Activated CD4-positive, alpha-beta memory T cell treated with anti-CD3 and anti-CD28 coated beads, Interleukin-2, amount 10 ng/mL, durations not matched to agents 7 days and 5 days (primary cell): ENCODE measurements around the gene KCNK3. TPM values are rescaled to one million over a fixed set of nuclear protein-coding genes. Genes with fewer than 3 reads are reported as not detected.
A peak's percentile ranks its signal among the peaks of the same experiment; 100 is the strongest.

ENCODE experiments used
- CTCF ChIA-PET: fragments of 350-600 bp; sonication (Branson Sonifier 250); formaldehyde crosslinking; loops from one replicate; lab custom pipeline; 2021; ENCODE audit warnings: antibody characterized with exemption, inconsistent platforms; lab: Charles Lee
- POLR2A ChIA-PET: fragments of 350-600 bp; sonication (Branson Sonifier 250); formaldehyde crosslinking; loops from one replicate; lab custom pipeline; 2021; ENCODE audit warnings: antibody characterized with exemption; lab: Charles Lee
- DNase-seq: peaks from one replicate; pipeline ENCODE4 v3.0.0-alpha.2; 2020
- H3K27ac Mint-ChIP-seq: one replicate; pipeline ENCODE4 v1.8.0; 2021; ENCODE audit warnings: mild to moderate bottlenecking, mixed read lengths
- H3K27me3 Mint-ChIP-seq: one replicate; pipeline ENCODE4 v1.8.0; 2021; ENCODE audit warnings: mixed read lengths
- H3K36me3 Mint-ChIP-seq: one replicate; pipeline ENCODE4 v1.8.0; 2021; ENCODE audit warnings: low read depth, mixed read lengths
- H3K4me1 Mint-ChIP-seq: one replicate; pipeline ENCODE4 v1.8.0; 2021; ENCODE audit warnings: mixed read lengths
- H3K4me3 Mint-ChIP-seq: one replicate; pipeline ENCODE4 v1.8.0; 2021; ENCODE audit warnings: mild to moderate bottlenecking, mixed read lengths
- H3K9me3 Mint-ChIP-seq: one replicate; pipeline ENCODE4 v1.8.0; 2021; ENCODE audit warnings: mixed read lengths
- total RNA-seq, 2 experiments: library from RNA; stranded (reverse); gene quantifications; one replicate each; pipeline ENCODE4 v1.2.3, GENCODE V29; 2021

The KCNK3 gene
- not detected for total RNA-seq

- peaks cover 57% of the 10 kb centered on the region for H3K27me3 Mint-ChIP-seq
- H3K36me3 Mint-ChIP-seq = no peaks in the 10 kb centered on the region
- no peak within 1 kb of the TSS for H3K27ac Mint-ChIP-seq
- ChIA-PET POLR2A (no interaction called here), CTCF (no interaction called here)
- H3K4me3 Mint-ChIP-seq = no peak within 1 kb of the TSS
- H3K9me3 Mint-ChIP-seq = no peaks in the 10 kb centered on the region
- peak; percentile 38 for DNase-seq
- H3K4me1 Mint-ChIP-seq = no peaks in the 10 kb centered on the region
Observed at GRCh38 chr2:26692279-26692896, at the start of gene KCNK3. Gene KCNK3 (plus strand): TSS chr2:26692722. CDS start chr2:26692876, 154 bp downstream.

- no peak for DNase-seq
- Mint-ChIP-seq H3K4me1 (no peaks in the 10 kb centered on the region), H3K9me3 (no peaks in the 10 kb centered on the region), H3K27ac (no peak overlapping the region), H3K27me3 (peaks cover 40% of the 10 kb centered on the region), H3K4me3 (no peak overlapping the region), H3K36me3 (no peaks in the 10 kb centered on the region)
- ChIA-PET CTCF (interaction anchor here (1.3 kb wide), 1 partner anchor 101 kb away, joined by 3 read pairs; no protein-coding TSS in a partner anchor), POLR2A (no interaction called here)
Observed at GRCh38 chr2:26644188-26644835, 48.2 kb upstream of the KCNK3 start.

- no peak for DNase-seq
- POLR2A ChIA-PET = no interaction called here
- Mint-ChIP-seq H3K9me3 (no peaks in the 10 kb centered on the region), H3K4me3 (no peak overlapping the region), H3K4me1 (no peaks in the 10 kb centered on the region), H3K36me3 (no peaks in the 10 kb centered on the region), H3K27me3 (peaks cover 39% of the 10 kb centered on the region), H3K27ac (no peak overlapping the region)
- CTCF ChIA-PET = no interaction called here
Observed at GRCh38 chr2:26645762-26646161, 46.8 kb upstream of the KCNK3 start.

GRCh38 chr2:26646986-26647672 is 45.4 kb upstream of the KCNK3 start:
- Mint-ChIP-seq H3K9me3 (no peaks in the 10 kb centered on the region), H3K4me3 (no peak overlapping the region), H3K27me3 (peaks cover 32% of the 10 kb centered on the region), H3K36me3 (no peaks in the 10 kb centered on the region), H3K27ac (no peak overlapping the region), H3K4me1 (no peaks in the 10 kb centered on the region)
- DNase-seq = no peak
- ChIA-PET POLR2A (no interaction called here), CTCF (no interaction called here)

- H3K4me1 Mint-ChIP-seq = no peaks in the 10 kb centered on the region
Observed at GRCh38 chr2:26647981-26648380, 44.5 kb upstream of the KCNK3 start.

GRCh38 chr2:26648516-26648915 is 44.0 kb upstream of the KCNK3 start:
- H3K9me3 Mint-ChIP-seq = no peaks in the 10 kb centered on the region
- ChIA-PET CTCF (no interaction called here), POLR2A (no interaction called here)
- peaks cover 40% of the 10 kb centered on the region for H3K27me3 Mint-ChIP-seq
- H3K36me3 Mint-ChIP-seq = no peaks in the 10 kb centered on the region
- no peak overlapping the region for H3K27ac Mint-ChIP-seq
- H3K4me3 Mint-ChIP-seq = no peak overlapping the region
- no peak for DNase-seq
- H3K4me1 Mint-ChIP-seq = no peaks in the 10 kb centered on the region

More at GRCh38 chr2:26647981-26648380, 44.5 kb upstream of the KCNK3 start:
- H3K4me3 Mint-ChIP-seq = no peak overlapping the region
- H3K36me3 Mint-ChIP-seq = no peaks in the 10 kb centered on the region
- POLR2A ChIA-PET = no interaction called here
- no peak overlapping the region for H3K27ac Mint-ChIP-seq
- CTCF ChIA-PET = no interaction called here
- DNase-seq = no peak
- H3K9me3 Mint-ChIP-seq = no peaks in the 10 kb centered on the region
- peaks cover 36% of the 10 kb centered on the region for H3K27me3 Mint-ChIP-seq

- no peak overlapping the region for H3K27ac Mint-ChIP-seq
- ChIA-PET POLR2A (no interaction called here), CTCF (no interaction called here)
- no peak overlapping the region for H3K4me3 Mint-ChIP-seq
- H3K36me3 Mint-ChIP-seq = no peaks in the 10 kb centered on the region
- no peak for DNase-seq
- no peaks in the 10 kb centered on the region for H3K9me3 Mint-ChIP-seq
- H3K27me3 Mint-ChIP-seq = peaks cover 35% of the 10 kb centered on the region
- H3K4me1 Mint-ChIP-seq = no peaks in the 10 kb centered on the region
Observed at GRCh38 chr2:26649322-26649721, 43.2 kb upstream of the KCNK3 start.

GRCh38 chr2:26649992-26650712 is 42.4 kb upstream of the KCNK3 start:
- no peak overlapping the region for H3K27ac Mint-ChIP-seq
- no peaks in the 10 kb centered on the region for H3K9me3 Mint-ChIP-seq
- DNase-seq = no peak
- H3K4me1 Mint-ChIP-seq = no peaks in the 10 kb centered on the region
- no peaks in the 10 kb centered on the region for H3K36me3 Mint-ChIP-seq
- no peak overlapping the region for H3K4me3 Mint-ChIP-seq
- ChIA-PET POLR2A (no interaction called here), CTCF (no interaction called here)
- H3K27me3 Mint-ChIP-seq = peaks cover 31% of the 10 kb centered on the region

GRCh38 chr2:26650713-26651469 is 41.6 kb upstream of the KCNK3 start:
- Mint-ChIP-seq H3K4me3 (no peak overlapping the region), H3K9me3 (no peaks in the 10 kb centered on the region), H3K36me3 (no peaks in the 10 kb centered on the region), H3K27ac (no peak overlapping the region), H3K4me1 (no peaks in the 10 kb centered on the region), H3K27me3 (peaks cover 24% of the 10 kb centered on the region)
- ChIA-PET CTCF (no interaction called here), POLR2A (no interaction called here)
- no peak for DNase-seq

- H3K9me3 Mint-ChIP-seq = no peaks in the 10 kb centered on the region
- no peak for DNase-seq
- ChIA-PET POLR2A (no interaction called here), CTCF (no interaction called here)
- H3K4me3 Mint-ChIP-seq = no peak overlapping the region
- no peak overlapping the region for H3K27ac Mint-ChIP-seq
- H3K27me3 Mint-ChIP-seq = peaks cover 18% of the 10 kb centered on the region
- no peaks in the 10 kb centered on the region for H3K4me1 Mint-ChIP-seq
- no peaks in the 10 kb centered on the region for H3K36me3 Mint-ChIP-seq
Observed at GRCh38 chr2:26651470-26651771, 41.1 kb upstream of the KCNK3 start.

GRCh38 chr2:26651799-26652198 is 40.7 kb upstream of the KCNK3 start:
- Mint-ChIP-seq H3K4me1 (no peaks in the 10 kb centered on the region), H3K4me3 (no peak overlapping the region), H3K9me3 (no peaks in the 10 kb centered on the region), H3K27me3 (peaks cover 16% of the 10 kb centered on the region), H3K27ac (no peak overlapping the region), H3K36me3 (no peaks in the 10 kb centered on the region)
- CTCF ChIA-PET = no interaction called here
- DNase-seq = no peak
- POLR2A ChIA-PET = no interaction called here

- H3K9me3 Mint-ChIP-seq = no peaks in the 10 kb centered on the region
- ChIA-PET CTCF (no interaction called here), POLR2A (no interaction called here)
- no peaks in the 10 kb centered on the region for H3K4me1 Mint-ChIP-seq
- DNase-seq = no peak
- H3K27me3 Mint-ChIP-seq = peaks cover 13% of the 10 kb centered on the region
- H3K4me3 Mint-ChIP-seq = no peak overlapping the region
- H3K36me3 Mint-ChIP-seq = no peaks in the 10 kb centered on the region
- no peak overlapping the region for H3K27ac Mint-ChIP-seq
Observed at GRCh38 chr2:26652361-26653041, 40.0 kb upstream of the KCNK3 start.
